ENCODE measurements around the gene NHSL1. TPM values are rescaled to one million over a fixed set of nuclear protein-coding genes. Genes with fewer than 3 reads are reported as not detected.
A peak's percentile ranks its signal among the peaks of the same experiment; 100 is the strongest.

Gene NHSL1
- total RNA-seq, 1 donor from 2014 or later: 71.3 TPM

DNA sequence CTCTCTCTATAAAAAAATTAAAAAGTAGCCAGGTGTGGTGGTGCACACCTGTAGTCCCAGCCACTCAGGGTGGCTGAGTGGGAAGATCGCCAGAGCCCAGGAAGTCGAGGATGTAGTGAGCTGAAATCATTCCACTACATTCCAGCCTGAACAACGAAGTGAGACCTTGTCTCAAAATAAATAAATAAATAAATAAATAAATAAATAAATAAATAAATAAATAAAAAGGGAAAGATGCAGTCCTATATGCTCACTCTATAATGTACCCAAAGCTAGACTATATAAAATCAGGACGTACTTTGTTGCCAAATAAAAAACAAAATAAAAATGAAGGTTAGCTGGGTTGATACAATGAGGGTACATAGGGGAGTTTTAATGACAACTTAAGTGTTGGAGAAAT is 26.1 kb upstream of the NHSL1 start:
- DNase-seq (ENCODE audit: low spot score in 2 of 2) (no peak), FAIRE-seq (no peak)

DNA sequence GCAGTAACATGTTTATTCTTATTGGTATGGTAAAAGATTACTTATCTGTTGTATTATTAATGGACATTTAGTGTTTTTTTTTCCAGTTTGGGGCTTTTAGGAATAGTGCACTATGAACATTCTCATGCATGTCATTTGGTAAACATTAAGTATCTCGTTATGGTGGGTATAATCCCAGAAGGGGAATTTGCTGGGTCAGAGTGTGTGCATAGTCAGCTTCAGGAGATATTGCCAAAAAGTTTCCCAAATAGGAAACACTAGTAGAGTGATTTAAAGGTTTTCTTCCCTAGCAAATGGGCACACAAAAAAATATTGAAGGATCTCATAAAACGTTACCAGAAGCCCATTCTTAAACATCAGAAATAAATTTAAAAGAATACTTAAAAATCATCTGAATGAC is 25.2 kb upstream of the NHSL1 start:
- DNase-seq (ENCODE audit: low spot score in 2 of 2) (no peak), FAIRE-seq (no peak)

GRCh38 chr6:138523347-138524210 is 24.3 kb upstream of the NHSL1 start:
- FAIRE-seq (no peak), DNase-seq (ENCODE audit: low spot score in 2 of 2) (no peak)

- no peak for DNase-seq (ENCODE audit: low spot score in 2 of 2)
- FAIRE-seq: no peak
Observed at GRCh38 chr6:138522611-138523010, 23.3 kb upstream of the NHSL1 start.

- DNase-seq (ENCODE audit: low spot score in 2 of 2) (no peak), FAIRE-seq (no peak)
Observed at GRCh38 chr6:138521790-138522189, 22.5 kb upstream of the NHSL1 start.

GRCh38 chr6:138520463-138520862 is 21.2 kb upstream of the NHSL1 start:
- FAIRE-seq (no peak), DNase-seq (ENCODE audit: low spot score in 2 of 2) (no peak)

GRCh38 chr6:138518054-138518453 is 18.8 kb upstream of the NHSL1 start:
- FAIRE-seq: no peak
- DNase-seq (ENCODE audit: low spot score in 2 of 2): no peak

GRCh38 chr6:138517635-138518034 is 18.3 kb upstream of the NHSL1 start:
- FAIRE-seq: no peak

DNA sequence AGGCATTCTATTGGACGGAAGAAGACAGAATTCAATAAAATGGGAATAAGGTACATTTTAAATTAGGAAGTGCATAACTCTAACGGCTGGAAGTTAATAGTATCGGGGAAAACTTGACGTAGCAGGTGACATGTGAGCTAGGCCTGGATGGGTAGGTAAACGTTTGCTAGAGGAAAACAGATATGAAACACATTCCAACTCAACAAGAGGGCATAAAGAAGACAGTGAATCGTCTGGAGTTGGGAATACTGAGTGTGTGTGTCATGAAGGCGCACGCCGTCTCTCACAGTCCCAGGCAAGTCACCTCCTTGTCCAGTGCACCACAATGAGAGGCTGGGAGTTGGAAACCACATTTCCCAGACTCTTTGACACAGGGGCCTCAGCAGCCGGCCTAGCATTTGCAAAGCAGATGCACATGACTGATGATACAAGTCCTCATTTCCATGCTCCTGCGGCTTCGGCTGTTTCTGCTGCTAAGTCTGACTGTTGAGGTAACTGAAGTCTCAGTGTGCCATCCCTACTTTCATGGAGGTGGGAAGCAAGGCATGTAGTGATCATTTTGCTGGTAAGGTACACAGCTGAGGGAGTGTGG is 16.5 kb upstream of the NHSL1 start:
- DNase-seq (ENCODE audit: low spot score in 2 of 2) (no peak), FAIRE-seq (no peak)

More at GRCh38 chr6:138517635-138518034, 18.3 kb upstream of the NHSL1 start:
- DNase-seq (ENCODE audit: low spot score in 2 of 2): peak in 1 of 2 donors; percentile 15

GRCh38 chr6:138514860-138515540 is 15.7 kb upstream of the NHSL1 start:
- FAIRE-seq (no peak), DNase-seq (ENCODE audit: low spot score in 2 of 2) (no peak)

- DNase-seq (ENCODE audit: low spot score in 2 of 2): no peak
- no peak for FAIRE-seq
Observed at GRCh38 chr6:138512609-138513008, 13.3 kb upstream of the NHSL1 start.

- FAIRE-seq (no peak), DNase-seq (ENCODE audit: low spot score in 2 of 2) (no peak)
Observed at GRCh38 chr6:138510093-138510492, 10.8 kb upstream of the NHSL1 start.

DNA sequence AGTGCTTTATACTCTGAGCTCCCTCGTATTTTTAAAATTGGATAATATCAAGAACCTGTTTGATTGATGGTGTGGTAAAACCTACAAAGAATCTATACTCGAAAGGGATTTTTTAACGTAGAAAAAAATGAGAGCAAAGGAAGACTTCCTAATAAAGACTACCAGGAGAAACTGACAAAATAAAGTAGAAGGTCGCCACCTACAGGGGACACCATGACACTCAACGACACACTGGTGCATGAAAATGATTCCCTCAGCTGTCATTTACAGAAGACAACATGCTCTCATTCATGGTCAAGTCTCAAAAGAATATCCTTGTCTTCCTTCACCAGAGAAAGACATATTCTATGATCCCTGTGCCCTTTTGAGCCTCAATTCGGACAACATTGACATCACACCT is 10.1 kb upstream of the NHSL1 start:
- DNase-seq (ENCODE audit: low spot score in 2 of 2): peak in 1 of 2 donors; percentile 22
- FAIRE-seq: peak; percentile 33

- FAIRE-seq: no peak
- DNase-seq (ENCODE audit: low spot score in 2 of 2): no peak
Observed at GRCh38 chr6:138508676-138508988, 9.3 kb upstream of the NHSL1 start.

GRCh38 chr6:138507977-138508675 is 8.8 kb upstream of the NHSL1 start:
- FAIRE-seq: no peak
- no peak for DNase-seq (ENCODE audit: low spot score in 2 of 2)

GRCh38 chr6:138504764-138505689 is 5.7 kb upstream of the NHSL1 start:
- DNase-seq (ENCODE audit: low spot score in 2 of 2): no peak
- FAIRE-seq: no peak

DNA sequence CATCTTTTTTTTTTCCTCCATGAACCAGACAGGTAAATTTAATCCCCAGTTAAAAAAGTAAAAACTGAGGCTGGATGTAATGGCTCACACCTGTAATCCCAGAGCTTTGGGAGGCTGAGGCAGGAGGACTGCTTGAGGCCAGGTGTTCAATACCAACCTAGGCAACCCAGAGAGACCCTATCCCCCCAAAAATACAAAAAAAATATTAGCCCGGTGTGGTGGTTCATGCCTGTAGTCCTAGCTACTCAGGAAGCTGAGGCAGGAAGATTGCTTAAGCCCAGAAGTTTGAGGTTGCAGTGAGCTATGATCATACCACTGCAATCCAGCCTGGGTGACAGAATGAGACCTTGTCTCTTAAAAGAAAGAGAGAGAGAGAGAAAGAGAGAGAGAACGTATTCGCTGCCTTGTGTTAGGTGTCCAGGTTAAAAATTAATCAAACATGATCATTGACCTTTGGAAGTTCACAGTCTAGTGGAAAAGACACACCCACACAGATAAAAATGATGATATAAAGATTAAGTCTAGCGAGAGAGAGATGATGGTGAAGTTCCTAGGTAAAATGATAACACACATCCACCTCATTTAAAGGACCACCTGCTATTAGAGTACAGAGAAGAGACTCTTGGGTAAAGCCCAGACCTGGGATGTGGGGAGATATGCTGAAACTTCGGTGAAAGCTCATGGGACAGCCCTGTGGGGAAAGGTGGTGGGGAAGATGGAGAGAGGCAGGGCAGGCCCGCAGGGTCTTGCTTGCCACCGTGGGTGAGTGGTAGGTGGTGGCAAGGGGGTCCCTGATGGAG is 4.8 kb upstream of the NHSL1 start:
- no peak for DNase-seq (ENCODE audit: low spot score in 2 of 2)
- no peak for FAIRE-seq

- DNase-seq (ENCODE audit: low spot score in 2 of 2) (no peak), FAIRE-seq (no peak)
Observed at GRCh38 chr6:138502546-138502945, 3.3 kb upstream of the NHSL1 start.

- DNase-seq (ENCODE audit: low spot score in 2 of 2) (no peak), FAIRE-seq (no peak)
Observed at GRCh38 chr6:138500867-138501446, 1.7 kb upstream of the NHSL1 start.

All from frontal cortex (tissue), 4 donors.